CD14-positive monocyte (primary cell): ENCODE results near the gene ZC3H12C. TPM values are rescaled to one million over a fixed set of nuclear protein-coding genes. Genes with fewer than 3 reads are reported as not detected.
A peak's percentile ranks its signal among the peaks of the same experiment; 100 is the strongest.

Experiments
- DNase-seq, 3 donors: peaks; one replicate each; pipeline ENCODE4 v3.0.0-alpha.2; 2011 to 2022
- H2AFZ ChIP-seq: 2 replicates; pipeline ENCODE4 v1.6.0; 2012; ENCODE audit warnings: mild to moderate bottlenecking, low read depth, low read length, inconsistent platforms; ENCODE audit not compliant: insufficient read depth, poor library complexity, severe bottlenecking
- H3K27ac ChIP-seq, 2 donors: 1 replicate in 1 of 2; 2 replicates in 1 of 2; pipeline ENCODE4 v1.5.1; 2012 to 2013; ENCODE audit warnings: low read length in 2 of 2, control low read depth in 1 of 2, inconsistent platforms in 1 of 2, low read depth in 1 of 2, mild to moderate bottlenecking in 1 of 2
- H3K27me3 ChIP-seq, 2 donors: one replicate each; pipeline versions ENCODE4 v1.6.0 to v1.6.1; 2011 to 2013; ENCODE audit warnings: low read length in 2 of 2; ENCODE audit not compliant: control insufficient read depth in 2 of 2, insufficient read depth in 2 of 2
- H3K36me3 ChIP-seq, 2 donors: replicated peaks in 1 of 2; 1 replicate in 1 of 2; 2 replicates in 1 of 2; pipeline versions ENCODE4 v1.5.1 to v1.6.1; 2012 to 2013; ENCODE audit warnings: low read length in 2 of 2, control low read depth in 1 of 2, inconsistent platforms in 1 of 2, mild to moderate bottlenecking in 1 of 2; ENCODE audit not compliant: insufficient read depth in 2 of 2, control insufficient read depth in 1 of 2
- H3K4me1 ChIP-seq, 2 donors: 1 replicate in 1 of 2; 2 replicates in 1 of 2; pipeline versions ENCODE4 v1.5.1 to v1.6.1; 2012 to 2013; ENCODE audit warnings: low read length in 2 of 2, control low read depth in 1 of 2, inconsistent platforms in 1 of 2, mild to moderate bottlenecking in 1 of 2, moderate library complexity in 1 of 2; ENCODE audit not compliant: insufficient read depth in 2 of 2, control insufficient read depth in 1 of 2
- H3K4me2 ChIP-seq: replicated peaks from 2 replicates; pipeline ENCODE3; 2012; ENCODE audit warnings: low read length, moderate library complexity, mild to moderate bottlenecking; ENCODE audit not compliant: poor library complexity, severe bottlenecking; ENCODE audit errors: extremely low read depth
- H3K4me3 ChIP-seq, 3 experiments: fragments of 200-600 bp in 1 of 3; sonication (generic) in 1 of 3; replicated peaks in 1 of 3; 1 replicate in 2 of 3; 2 replicates in 1 of 3; pipeline ENCODE4 v1.5.1; 2011 to 2013; ENCODE audit warnings: low read length in 3 of 3, mild to moderate bottlenecking in 3 of 3, control low read depth in 2 of 3, low read depth in 2 of 3, inconsistent platforms in 1 of 3, moderate library complexity in 1 of 3
- H3K79me2 ChIP-seq: 2 replicates; pipeline ENCODE4 v1.6.0; 2012; ENCODE audit warnings: mild to moderate bottlenecking, control low read depth, inconsistent platforms, low read length, moderate library complexity; ENCODE audit not compliant: insufficient read depth
- H3K9ac ChIP-seq: 2 replicates; pipeline ENCODE4 v1.6.0; 2017; ENCODE audit warnings: low read length, mild to moderate bottlenecking; ENCODE audit not compliant: insufficient read depth, poor library complexity, severe bottlenecking
- H3K9me3 ChIP-seq, 2 donors: replicated peaks in 1 of 2; 1 replicate in 1 of 2; 2 replicates in 1 of 2; pipeline versions ENCODE4 v1.5.1 to v1.6.1; 2012 to 2013; ENCODE audit warnings: low read length in 2 of 2, control low read depth in 1 of 2; ENCODE audit not compliant: control insufficient read depth in 1 of 2, insufficient read depth in 1 of 2
- H4K20me1 ChIP-seq: 2 replicates; pipeline ENCODE4 v1.6.0; 2012; ENCODE audit warnings: mild to moderate bottlenecking, low read length, control low read depth, moderate library complexity; ENCODE audit not compliant: insufficient read depth
- H3K27ac Mint-ChIP-seq, 7 donors: one replicate each; pipeline ENCODE4 v1.8.0; 2020; ENCODE audit warnings: mild to moderate bottlenecking in 7 of 7, mixed read lengths in 7 of 7, moderate library complexity in 6 of 7, inconsistent platforms in 2 of 7
- H3K27me3 Mint-ChIP-seq, 3 donors: one replicate each; pipeline ENCODE4 v1.8.0; 2021 to 2022; ENCODE audit warnings: low read depth in 3 of 3, mild to moderate bottlenecking in 3 of 3, mixed read lengths in 3 of 3, moderate library complexity in 3 of 3, inconsistent platforms in 1 of 3
- H3K36me3 Mint-ChIP-seq, 2 donors: one replicate each; pipeline ENCODE4 v1.8.0; 2020; ENCODE audit warnings: mixed read lengths in 2 of 2, inconsistent platforms in 1 of 2, mild to moderate bottlenecking in 1 of 2
- H3K4me1 Mint-ChIP-seq: one replicate; pipeline ENCODE4 v1.8.0; 2020; ENCODE audit warnings: mild to moderate bottlenecking, mixed read lengths
- H3K4me3 Mint-ChIP-seq, 2 donors: one replicate each; pipeline ENCODE4 v1.8.0; 2020; ENCODE audit warnings: mild to moderate bottlenecking in 2 of 2, mixed read lengths in 2 of 2, moderate library complexity in 1 of 2
- H3K9me3 Mint-ChIP-seq, 7 donors: one replicate each; pipeline ENCODE4 v1.8.0; 2020 to 2022; ENCODE audit warnings: mixed read lengths in 7 of 7, mild to moderate bottlenecking in 6 of 7, moderate library complexity in 6 of 7, inconsistent platforms in 2 of 7
- CTCF ChIP-seq: fragments of 200-600 bp; IDR thresholded peaks from one replicate; pipeline ENCODE4 v1.8.0; 2022; ENCODE audit warnings: antibody characterized with exemption, mild to moderate bottlenecking
- WGBS: methylation state at CpG from one replicate; pipeline ENCODE4 v1.1.5; 2013; ENCODE audit warnings: missing lambda C conversion rate; ENCODE audit not compliant: insufficient coverage; 5-methylcytosine and 5-hydroxymethylcytosine counted together
- intact Hi-C, 2 donors: fragments of 100-400 bp; cut with micrococcal nuclease; formaldehyde crosslinking; loops; one replicate each; pipeline versions ENCODE4 v1.15.0 to v1.15.1; 2023
- polyA plus RNA-seq, 3 donors: library from polyadenylated mRNA; depleted of rRNA in 1 of 3; unstranded in 2 of 3; stranded (reverse) in 1 of 3; fragments of 300-500 nt in 2 of 3; fragments of >200 nt in 1 of 3; fragmentation: Illumina TruSeq in 2 of 3; gene quantifications; 1 replicate in 2 of 3; 2 replicates in 1 of 3; pipeline ENCODE4 v1.2.3, GENCODE V29; 2012 to 2021

The ZC3H12C gene
- polyA plus RNA-seq, 3 donors: 0.47 to 2.6 (median 0.73) TPM

GRCh38 chr11:110075847-110076208 is 17.4 kb upstream of the ZC3H12C start:
- no peak overlapping the region for H3K4me3 ChIP-seq
- H4K20me1 ChIP-seq: no peaks in the 10 kb centered on the region
- peaks cover 0 to 6% (median 4%) of the 10 kb centered on the region in 7 donors for H3K9me3 Mint-ChIP-seq
- H3K27ac ChIP-seq: no peak overlapping the region
- no peak overlapping the region for H3K4me2 ChIP-seq
- H3K36me3 ChIP-seq: no peaks in the 10 kb centered on the region
- peaks cover 38% of the 10 kb centered on the region for H3K4me1 Mint-ChIP-seq
- H3K4me1 ChIP-seq: peaks cover 18 to 28% of the 10 kb centered on the region in 2 donors
- H3K9me3 ChIP-seq: peaks cover 0 to 6% of the 10 kb centered on the region in 2 donors
- no peak overlapping the region for H3K9ac ChIP-seq
- no peak overlapping the region for H3K27ac Mint-ChIP-seq
- DNase-seq: no peak
- H3K4me3 Mint-ChIP-seq: no peak overlapping the region
- peaks cover 0 to 2% of the 10 kb centered on the region in 2 donors for H3K36me3 Mint-ChIP-seq
- H2AFZ ChIP-seq: no peak overlapping the region
- H3K27me3 ChIP-seq: no peaks in the 10 kb centered on the region
- intact Hi-C loops: no loop called here
- peaks cover 0 to 4% (median 3%) of the 10 kb centered on the region in 3 donors for H3K27me3 Mint-ChIP-seq
- no peaks in the 10 kb centered on the region for H3K79me2 ChIP-seq
- WGBS: 100% methylated on average over 1 of the region's 4 CpGs
- no peak for TF ChIP-seq CTCF

DNA sequence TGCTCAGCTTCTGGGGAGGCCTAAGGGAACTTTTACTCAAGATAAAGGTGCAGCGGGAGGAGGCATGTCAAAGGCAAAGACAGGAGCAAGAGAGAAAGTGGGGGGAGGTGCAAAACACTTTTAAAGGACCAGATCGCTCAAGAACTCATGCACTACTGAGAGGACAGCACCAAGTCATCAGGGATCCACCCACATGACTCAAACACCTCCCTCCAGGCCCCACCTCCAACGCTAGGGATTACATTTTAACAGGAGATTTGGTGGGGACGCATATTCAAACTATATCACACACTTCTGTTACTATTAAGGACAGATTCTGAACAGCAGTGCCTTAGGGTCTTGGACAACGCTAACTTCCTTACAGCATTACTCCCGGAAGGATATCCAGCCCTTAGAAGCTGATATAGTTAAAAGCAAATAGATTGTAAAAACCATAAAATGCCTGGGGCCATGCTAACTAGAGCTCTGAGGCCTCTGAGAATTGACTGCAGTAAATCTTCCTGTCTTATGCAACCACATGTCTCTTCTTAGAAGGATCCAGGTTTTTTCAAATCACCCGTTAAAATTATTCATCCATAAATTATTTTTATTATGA is 16.7 kb upstream of the ZC3H12C start:
- peak overlapping the region in 1 of 2 donors; percentile 15 for H3K4me3 Mint-ChIP-seq
- no peak for TF ChIP-seq CTCF
- no peak for DNase-seq

More for the DNA sequence above, 16.7 kb upstream of the ZC3H12C start:
- no peak overlapping the region for H2AFZ ChIP-seq
- peaks cover 37% of the 10 kb centered on the region for H3K4me1 Mint-ChIP-seq
- peaks cover 18 to 28% of the 10 kb centered on the region in 2 donors for H3K4me1 ChIP-seq
- no peaks in the 10 kb centered on the region for H4K20me1 ChIP-seq
- no peak overlapping the region for H3K4me3 ChIP-seq
- H3K36me3 Mint-ChIP-seq: peaks cover 0 to 2% of the 10 kb centered on the region in 2 donors
- no peak overlapping the region for H3K27ac ChIP-seq
- peaks cover 0 to 6% of the 10 kb centered on the region in 2 donors for H3K9me3 ChIP-seq
- no peaks in the 10 kb centered on the region for H3K79me2 ChIP-seq
- intact Hi-C loops: no loop called here
- WGBS: 0% methylated on average over 2 of the region's 7 CpGs
- H3K27me3 ChIP-seq: no peaks in the 10 kb centered on the region
- H3K36me3 ChIP-seq: no peaks in the 10 kb centered on the region
- H3K27me3 Mint-ChIP-seq: peaks cover 0 to 3% (median 2%) of the 10 kb centered on the region in 3 donors
- H3K9me3 Mint-ChIP-seq: peaks cover 0 to 6% (median 4%) of the 10 kb centered on the region in 7 donors
- no peak overlapping the region for H3K4me2 ChIP-seq
- H3K9ac ChIP-seq: no peak overlapping the region
- no peak overlapping the region for H3K27ac Mint-ChIP-seq
